K562 (cell line): ENCODE results near the gene NUDT9. TPM values are rescaled to one million over a fixed set of nuclear protein-coding genes. Genes with fewer than 3 reads are reported as not detected.

Experiments used
- BRD4 ChIP-seq: fragments of 200-600 bp; sonication (generic); IDR thresholded peaks from 2 replicates; pipeline ENCODE4 v1.6.1; 2017; ENCODE audit warnings: inconsistent platforms
- E2F6 ChIP-seq, 2 experiments: IDR thresholded peaks; 2 replicates each; pipeline ENCODE4 v1.6.1; 2011; ENCODE audit warnings: borderline replicate concordance in 1 of 2, control low read depth in 1 of 2, low read depth in 1 of 2, low read length in 1 of 2, mild to moderate bottlenecking in 1 of 2, mixed read lengths in 1 of 2, moderate library complexity in 1 of 2; ENCODE audit not compliant: insufficient read depth in 1 of 2, insufficient read length in 1 of 2, poor library complexity in 1 of 2, severe bottlenecking in 1 of 2; ENCODE audit errors: extremely low read depth in 1 of 2
- ELF4 ChIP-seq: fragments of 450-650 bp; formaldehyde crosslinking; IDR thresholded peaks from 2 replicates; pipeline ENCODE4 v1.4.0; 2022; ENCODE audit warnings: missing genetic modification characterization
- MXI1 ChIP-seq: IDR thresholded peaks from 2 replicates; pipeline ENCODE4 v1.6.1; 2011; ENCODE audit warnings: low read depth, mild to moderate bottlenecking, improper control_type of control experiment, low read length
- RFX7 ChIP-seq: fragments of 250-450 bp; sonication (Bioruptor Pico); IDR thresholded peaks from 2 replicates; pipeline ENCODE4 v1.5.1; 2021; ENCODE audit warnings: mild to moderate bottlenecking
- SFPQ ChIP-seq: fragments of 200-400 bp; formaldehyde crosslinking; IDR thresholded peaks from 2 replicates; pipeline ENCODE4 v1.6.1; 2017; ENCODE audit warnings: mild to moderate bottlenecking, low read depth, low read length, moderate library complexity
- SOX6 ChIP-seq: fragments of 450-650 bp; IDR thresholded peaks from 2 replicates; pipeline ENCODE4 v1.6.1; 2014; ENCODE audit warnings: mild to moderate bottlenecking
- ZBTB5 ChIP-seq: fragments of 450-650 bp; IDR thresholded peaks from 2 replicates; pipeline ENCODE4 v1.6.1; 2017; ENCODE audit warnings: antibody characterized with exemption
- polyA plus RNA-seq, 8 experiments: library from polyadenylated mRNA; depleted of rRNA in 4 of 8; stranded (reverse) in 5 of 8; unstranded in 3 of 8; fragments of >200 nt; fragmentation: Nextera tagmentation in 2 of 8; fragmentation: Illumina TruSeq in 1 of 8; extraction: Ambion mirVana in 2 of 8; extraction: Trizol in 1 of 8; gene quantifications; 2 replicates each; pipeline versions ENCODE4 v1.2.1 to v1.2.3, GENCODE V29; 2011 to 2014; ENCODE audit warnings: inconsistent platforms in 1 of 8, missing spikeins in 1 of 8
- total RNA-seq, 7 experiments: library from RNA; depleted of rRNA in 6 of 7; stranded (reverse); fragments of >200 nt in 6 of 7; fragmentation: Illumina TruSeq in 2 of 7; extraction: Trizol in 2 of 7; gene quantifications; 2 replicates each; pipeline versions ENCODE4 v1.2.1 to v1.2.3, GENCODE V29; 2011 to 2021; ENCODE audit warnings: low replicate concordance in 1 of 7
- TF ChIP-seq, protein P1 (sequence below), 2 experiments: fragments of 450-650 bp in 1 of 2; sonication (generic) in 1 of 2; formaldehyde crosslinking in 1 of 2; IDR thresholded peaks; 2 replicates each; pipeline versions ENCODE4 v1.7.1 to v1.9.0; 2016 to 2022; ENCODE audit warnings: inconsistent platforms in 1 of 2, mild to moderate bottlenecking in 1 of 2, missing genetic modification reagents in 1 of 2
- TF ChIP-seq, protein P2 (sequence below): fragments of 450-650 bp; IDR thresholded peaks from 2 replicates; pipeline ENCODE4 v1.6.1; 2014; ENCODE audit warnings: low read depth, mild to moderate bottlenecking, moderate library complexity, borderline replicate concordance

NUDT9 gene
- total and polyA plus RNA-seq, 9 of the 15 experiments (the other 6 are each of a cell fraction or from before 2014, with no cell fraction given) = 8.5 to 20.8 (median 18.0) TPM

DNA sequence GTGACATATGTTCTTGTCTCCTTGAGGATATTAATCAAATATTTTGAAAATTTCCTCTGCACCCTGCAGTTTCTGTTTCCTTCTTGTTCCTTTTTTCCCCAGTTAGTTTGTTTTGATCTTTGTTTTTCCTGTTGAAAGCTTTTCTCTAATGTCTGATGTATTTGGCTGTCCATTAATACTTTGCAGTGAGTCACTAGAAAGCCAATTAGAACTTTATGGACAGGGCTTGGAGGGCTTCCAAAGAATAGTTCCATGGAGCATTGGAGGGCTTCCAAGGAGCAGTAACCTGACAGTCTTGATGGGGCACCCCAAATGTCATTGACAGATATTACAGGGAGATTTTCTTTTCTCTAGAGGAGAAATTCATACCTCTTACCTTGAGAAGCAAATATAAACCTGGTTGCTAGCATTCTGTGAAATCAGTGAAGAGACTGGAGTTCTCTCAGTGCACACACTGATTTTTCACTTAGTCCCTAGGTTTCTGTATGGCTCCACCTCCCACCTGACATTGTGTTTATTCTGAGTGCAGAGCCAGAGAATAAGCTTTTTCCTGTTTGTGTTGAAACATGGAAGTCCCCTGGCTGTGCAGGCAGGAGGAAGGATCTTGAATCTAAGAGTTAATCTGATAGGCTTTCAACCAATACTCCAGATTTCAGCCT is 80.3 kb downstream of the NUDT9 start (continued):
- TF ChIP-seq, protein P1, sequence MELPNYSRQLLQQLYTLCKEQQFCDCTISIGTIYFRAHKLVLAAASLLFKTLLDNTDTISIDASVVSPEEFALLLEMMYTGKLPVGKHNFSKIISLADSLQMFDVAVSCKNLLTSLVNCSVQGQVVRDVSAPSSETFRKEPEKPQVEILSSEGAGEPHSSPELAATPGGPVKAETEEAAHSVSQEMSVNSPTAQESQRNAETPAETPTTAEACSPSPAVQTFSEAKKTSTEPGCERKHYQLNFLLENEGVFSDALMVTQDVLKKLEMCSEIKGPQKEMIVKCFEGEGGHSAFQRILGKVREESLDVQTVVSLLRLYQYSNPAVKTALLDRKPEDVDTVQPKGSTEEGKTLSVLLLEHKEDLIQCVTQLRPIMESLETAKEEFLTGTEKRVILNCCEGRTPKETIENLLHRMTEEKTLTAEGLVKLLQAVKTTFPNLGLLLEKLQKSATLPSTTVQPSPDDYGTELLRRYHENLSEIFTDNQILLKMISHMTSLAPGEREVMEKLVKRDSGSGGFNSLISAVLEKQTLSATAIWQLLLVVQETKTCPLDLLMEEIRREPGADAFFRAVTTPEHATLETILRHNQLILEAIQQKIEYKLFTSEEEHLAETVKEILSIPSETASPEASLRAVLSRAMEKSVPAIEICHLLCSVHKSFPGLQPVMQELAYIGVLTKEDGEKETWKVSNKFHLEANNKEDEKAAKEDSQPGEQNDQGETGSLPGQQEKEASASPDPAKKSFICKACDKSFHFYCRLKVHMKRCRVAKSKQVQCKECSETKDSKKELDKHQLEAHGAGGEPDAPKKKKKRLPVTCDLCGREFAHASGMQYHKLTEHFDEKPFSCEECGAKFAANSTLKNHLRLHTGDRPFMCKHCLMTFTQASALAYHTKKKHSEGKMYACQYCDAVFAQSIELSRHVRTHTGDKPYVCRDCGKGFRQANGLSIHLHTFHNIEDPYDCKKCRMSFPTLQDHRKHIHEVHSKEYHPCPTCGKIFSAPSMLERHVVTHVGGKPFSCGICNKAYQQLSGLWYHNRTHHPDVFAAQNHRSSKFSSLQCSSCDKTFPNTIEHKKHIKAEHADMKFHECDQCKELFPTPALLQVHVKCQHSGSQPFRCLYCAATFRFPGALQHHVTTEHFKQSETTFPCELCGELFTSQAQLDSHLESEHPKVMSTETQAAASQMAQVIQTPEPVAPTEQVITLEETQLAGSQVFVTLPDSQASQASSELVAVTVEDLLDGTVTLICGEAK (IDR thresholded peaks at IDR 0.05) = no peak
- TF ChIP-seq, protein P1 (CRISPR knock-in tag; IDR thresholded peaks at IDR 0.05) = no peak
- TF ChIP-seq ELF4 = no peak
- TF ChIP-seq RFX7 (CRISPR knock-in tag) = no peak
- no peak for TF ChIP-seq MXI1
- no peak for TF ChIP-seq E2F6 (IDR thresholded peaks at IDR 0.05; ENCODE audit: borderline replicate concordance in 1 of 2, extremely low read depth in 1 of 2, insufficient read depth in 1 of 2, insufficient read length in 1 of 2, low read depth in 1 of 2, low read length in 1 of 2, poor library complexity in 1 of 2, severe bottlenecking in 1 of 2)
- TF ChIP-seq BRD4 = no peak
- no peak for TF ChIP-seq SFPQ
- no peak for TF ChIP-seq SOX6
- TF ChIP-seq ZBTB5 = no peak
- TF ChIP-seq, protein P2, sequence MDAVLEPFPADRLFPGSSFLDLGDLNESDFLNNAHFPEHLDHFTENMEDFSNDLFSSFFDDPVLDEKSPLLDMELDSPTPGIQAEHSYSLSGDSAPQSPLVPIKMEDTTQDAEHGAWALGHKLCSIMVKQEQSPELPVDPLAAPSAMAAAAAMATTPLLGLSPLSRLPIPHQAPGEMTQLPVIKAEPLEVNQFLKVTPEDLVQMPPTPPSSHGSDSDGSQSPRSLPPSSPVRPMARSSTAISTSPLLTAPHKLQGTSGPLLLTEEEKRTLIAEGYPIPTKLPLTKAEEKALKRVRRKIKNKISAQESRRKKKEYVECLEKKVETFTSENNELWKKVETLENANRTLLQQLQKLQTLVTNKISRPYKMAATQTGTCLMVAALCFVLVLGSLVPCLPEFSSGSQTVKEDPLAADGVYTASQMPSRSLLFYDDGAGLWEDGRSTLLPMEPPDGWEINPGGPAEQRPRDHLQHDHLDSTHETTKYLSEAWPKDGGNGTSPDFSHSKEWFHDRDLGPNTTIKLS = no peak
